ENCODE measurements around the gene HSF5. TPM values are rescaled to one million over a fixed set of nuclear protein-coding genes. Genes with fewer than 3 reads are reported as not detected.
A peak's percentile ranks its signal among the peaks of the same experiment; 100 is the strongest.

The HSF5 gene
- polyA plus RNA-seq, 3 donors = 0.07 TPM; not detected in 2

DNA sequence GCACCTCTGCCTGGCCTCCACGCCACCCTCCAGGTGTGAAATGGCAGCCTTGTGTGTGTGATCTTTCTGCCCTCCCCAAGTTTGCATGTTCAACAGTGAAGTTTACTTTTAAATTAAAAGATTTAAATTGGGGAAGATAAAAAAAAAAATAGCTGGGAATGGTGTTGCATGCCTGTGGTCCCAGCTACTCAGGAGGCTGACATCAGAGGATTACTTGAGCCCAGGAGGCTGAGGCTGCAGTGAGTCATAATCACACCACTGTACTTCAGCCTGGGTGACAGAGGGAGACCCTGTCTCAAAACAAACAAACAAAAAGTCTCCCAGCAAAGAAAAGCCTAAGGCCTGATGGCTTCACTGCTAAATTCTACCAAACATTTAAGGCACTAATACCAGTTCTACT is 35.5 kb downstream of the HSF5 start:
- Histone ChIP-seq H3K4me3 (replicated peaks in 1 of 3; ENCODE audit: low read depth in 2 of 3, low read length in 3 of 3) (no peak overlapping the region), H3K9me3 (replicated peaks in 1 of 2; ENCODE audit: control insufficient read depth in 1 of 2, insufficient read depth in 1 of 2, low read length in 2 of 2) (no peaks in the 10 kb centered on the region), H4K20me1 (ENCODE audit: insufficient read depth, low read length) (no peaks in the 10 kb centered on the region), H2AFZ (ENCODE audit: insufficient read depth, low read depth, low read length, poor library complexity, severe bottlenecking) (no peak overlapping the region), H3K36me3 (replicated peaks in 1 of 2; ENCODE audit: control insufficient read depth in 1 of 2, insufficient read depth in 2 of 2, low read length in 2 of 2) (no peaks in the 10 kb centered on the region), H3K27ac (ENCODE audit: low read depth in 1 of 2, low read length in 2 of 2) (no peak overlapping the region), H3K27me3 (ENCODE audit: control insufficient read depth in 2 of 2, insufficient read depth in 2 of 2, low read length in 2 of 2) (no peaks in the 10 kb centered on the region), H3K9ac (ENCODE audit: insufficient read depth, low read length, poor library complexity, severe bottlenecking) (no peak overlapping the region), H3K4me2 (replicated peaks; ENCODE audit: extremely low read depth, low read length, poor library complexity, severe bottlenecking) (no peak overlapping the region), H3K4me1 (ENCODE audit: control insufficient read depth in 1 of 2, insufficient read depth in 2 of 2, low read length in 2 of 2) (no peaks in the 10 kb centered on the region), H3K79me2 (ENCODE audit: insufficient read depth, low read length) (no peaks in the 10 kb centered on the region)
- no peak overlapping the region for H3K4me3 Mint-ChIP-seq
- no peaks in the 10 kb centered on the region for H3K4me1 Mint-ChIP-seq
- peaks cover 0 to 2% of the 10 kb centered on the region in 2 donors for H3K36me3 Mint-ChIP-seq
- no peak for DNase-seq
- peaks cover 0 to 7% (median 3%) of the 10 kb centered on the region in 7 donors for H3K9me3 Mint-ChIP-seq
- 100% methylated on average over 1 of the region's 1 CpG for WGBS (ENCODE audit: insufficient coverage)
- H3K27ac Mint-ChIP-seq = no peak overlapping the region
- intact Hi-C loops (cut with micrococcal nuclease) = no loop called here
- peaks cover 2 to 19% (median 3%) of the 10 kb centered on the region in 3 donors for H3K27me3 Mint-ChIP-seq (ENCODE audit: low read depth in 3 of 3)
- TF ChIP-seq, protein P1, sequence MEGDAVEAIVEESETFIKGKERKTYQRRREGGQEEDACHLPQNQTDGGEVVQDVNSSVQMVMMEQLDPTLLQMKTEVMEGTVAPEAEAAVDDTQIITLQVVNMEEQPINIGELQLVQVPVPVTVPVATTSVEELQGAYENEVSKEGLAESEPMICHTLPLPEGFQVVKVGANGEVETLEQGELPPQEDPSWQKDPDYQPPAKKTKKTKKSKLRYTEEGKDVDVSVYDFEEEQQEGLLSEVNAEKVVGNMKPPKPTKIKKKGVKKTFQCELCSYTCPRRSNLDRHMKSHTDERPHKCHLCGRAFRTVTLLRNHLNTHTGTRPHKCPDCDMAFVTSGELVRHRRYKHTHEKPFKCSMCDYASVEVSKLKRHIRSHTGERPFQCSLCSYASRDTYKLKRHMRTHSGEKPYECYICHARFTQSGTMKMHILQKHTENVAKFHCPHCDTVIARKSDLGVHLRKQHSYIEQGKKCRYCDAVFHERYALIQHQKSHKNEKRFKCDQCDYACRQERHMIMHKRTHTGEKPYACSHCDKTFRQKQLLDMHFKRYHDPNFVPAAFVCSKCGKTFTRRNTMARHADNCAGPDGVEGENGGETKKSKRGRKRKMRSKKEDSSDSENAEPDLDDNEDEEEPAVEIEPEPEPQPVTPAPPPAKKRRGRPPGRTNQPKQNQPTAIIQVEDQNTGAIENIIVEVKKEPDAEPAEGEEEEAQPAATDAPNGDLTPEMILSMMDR (IDR thresholded peaks at IDR 0.05) = no peak

DNA sequence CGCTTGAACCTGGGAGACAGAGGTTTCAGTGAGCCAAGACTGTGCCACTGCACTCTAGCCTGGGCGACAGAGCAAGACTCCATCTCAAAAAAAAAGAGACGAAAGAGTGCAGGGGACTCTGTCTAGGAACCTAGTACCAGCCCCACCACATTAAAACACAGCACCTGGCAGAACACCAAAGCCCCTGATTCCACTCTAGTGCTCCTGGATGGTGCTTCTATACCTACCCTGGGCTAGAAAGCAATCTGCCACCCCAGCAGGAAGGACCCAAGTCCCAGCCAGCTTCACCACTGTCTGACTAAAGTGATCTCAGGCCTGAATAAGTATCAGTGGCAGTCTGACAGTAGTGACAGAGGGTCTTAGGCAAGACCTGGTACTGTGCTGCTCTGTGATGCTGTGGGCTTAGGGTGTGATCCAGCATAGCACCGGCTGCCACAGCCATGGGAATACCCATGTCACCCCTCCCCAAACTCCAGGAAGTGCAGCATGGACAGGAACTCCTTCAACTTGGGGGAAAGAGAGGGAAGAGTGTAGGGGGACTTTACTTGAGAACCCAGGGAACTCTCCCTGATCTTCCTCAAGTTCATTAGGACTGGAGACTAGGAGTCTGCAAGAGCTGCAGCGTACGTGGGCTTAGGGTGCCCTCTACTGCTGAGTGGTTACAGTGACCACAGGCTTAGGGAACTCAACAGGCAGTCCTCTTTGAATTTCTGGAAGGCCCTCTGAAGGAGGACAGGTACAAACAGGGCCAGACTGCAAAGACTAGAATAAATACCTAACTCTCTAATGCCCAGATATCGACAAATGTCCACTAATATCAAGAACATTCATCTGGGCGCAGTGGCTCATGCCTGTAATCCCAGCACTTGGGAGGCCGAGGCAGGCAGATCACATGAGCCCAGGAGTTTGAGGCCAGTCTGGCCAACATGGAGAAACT is 40.9 kb downstream of the HSF5 start:
- TF ChIP-seq, protein P1 (IDR thresholded peaks at IDR 0.05) = peak; percentile 75
- H3K4me3 Mint-ChIP-seq = no peak overlapping the region
- H3K36me3 Mint-ChIP-seq = no peaks in the 10 kb centered on the region
- H3K4me2 ChIP-seq (replicated peaks; ENCODE audit: extremely low read depth, low read length, poor library complexity, severe bottlenecking) = no peak overlapping the region
- peak; percentile 61 to 75 (median 69) for DNase-seq
- H3K9ac ChIP-seq (ENCODE audit: insufficient read depth, low read length, poor library complexity, severe bottlenecking) = no peak overlapping the region
- H3K4me3 ChIP-seq (replicated peaks in 1 of 3; ENCODE audit: low read depth in 2 of 3, low read length in 3 of 3) = no peak overlapping the region
- H3K4me1 Mint-ChIP-seq = peaks cover 3% of the 10 kb centered on the region
- H4K20me1 ChIP-seq (ENCODE audit: insufficient read depth, low read length) = no peaks in the 10 kb centered on the region
- H3K27me3 ChIP-seq (ENCODE audit: control insufficient read depth in 2 of 2, insufficient read depth in 2 of 2, low read length in 2 of 2) = no peaks in the 10 kb centered on the region
- intact Hi-C loops (cut with micrococcal nuclease) = loop anchor here (2.0 to 10.0 kb wide), 4 partner anchors 130 to 249 kb away; no protein-coding TSS in a partner anchor
- H3K79me2 ChIP-seq (ENCODE audit: insufficient read depth, low read length) = no peaks in the 10 kb centered on the region
- H3K36me3 ChIP-seq (replicated peaks in 1 of 2; ENCODE audit: control insufficient read depth in 1 of 2, insufficient read depth in 2 of 2, low read length in 2 of 2) = no peaks in the 10 kb centered on the region
- H3K9me3 ChIP-seq (replicated peaks in 1 of 2; ENCODE audit: control insufficient read depth in 1 of 2, insufficient read depth in 1 of 2, low read length in 2 of 2) = no peaks in the 10 kb centered on the region
- peaks cover 0 to 5% (median 2%) of the 10 kb centered on the region in 7 donors for H3K9me3 Mint-ChIP-seq
- no peak overlapping the region for H2AFZ ChIP-seq (ENCODE audit: insufficient read depth, low read depth, low read length, poor library complexity, severe bottlenecking)
- H3K27me3 Mint-ChIP-seq (ENCODE audit: low read depth in 3 of 3) = peaks cover 4 to 44% (median 6%) of the 10 kb centered on the region in 3 donors
- no peak overlapping the region for H3K27ac Mint-ChIP-seq
- no peak overlapping the region for H3K27ac ChIP-seq (ENCODE audit: low read depth in 1 of 2, low read length in 2 of 2)
- no peaks in the 10 kb centered on the region for H3K4me1 ChIP-seq (ENCODE audit: control insufficient read depth in 1 of 2, insufficient read depth in 2 of 2, low read length in 2 of 2)
- 96% methylated on average over 5 of the region's 9 CpGs for WGBS (ENCODE audit: insufficient coverage)

Measured in CD14-positive monocyte (primary cell).